Hematopoietic multipotent progenitor cell treated with erythropoietin and hydrocortisone succinate and interleukin-3 and kit ligand, for 17 days (in vitro differentiated cells): Measurements from ENCODE around the gene ALDH5A1.
A peak's percentile ranks its signal among the peaks of the same experiment; 100 is the strongest.
"Not testable (repeated sequence)": the region's sequence is repeated elsewhere in the genome, so short reads cannot be mapped to it uniquely, and the experiment has no call there.

Source experiments
- DNase-seq: peaks from one replicate; pipeline ENCODE4 v3.0.0-alpha.2; 2015; ENCODE audit warnings: low spot score

Gene ALDH5A1

DNA sequence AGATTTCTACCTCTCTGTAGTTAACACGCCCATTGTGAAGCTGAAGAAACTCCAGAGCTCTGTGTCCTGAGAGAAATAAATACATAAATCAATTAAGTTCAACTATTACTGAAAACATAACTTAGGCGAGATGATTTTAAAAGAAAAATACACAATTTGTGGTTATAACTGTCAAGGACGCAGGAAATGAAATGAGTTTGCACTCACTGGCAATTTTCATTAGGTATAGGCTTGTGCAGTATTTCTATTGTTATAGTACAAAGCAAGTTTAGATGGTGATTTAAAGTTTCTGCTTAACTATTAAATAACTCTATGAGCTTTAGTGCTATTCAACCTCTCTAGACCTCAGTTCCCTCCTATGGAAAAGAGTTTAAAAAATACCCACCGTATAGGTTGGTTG, 8.7 kb upstream of the ALDH5A1 start:
- DNase-seq: no peak

GRCh38 chr6:24489470-24489869, 5.3 kb upstream of the ALDH5A1 start, which contains the start of gene GPLD1:
TSS of gene GPLD1 (minus strand) at chr6:24489578. CDS start at chr6:24489511, 67 bp downstream.
- DNase-seq: no peak

DNA sequence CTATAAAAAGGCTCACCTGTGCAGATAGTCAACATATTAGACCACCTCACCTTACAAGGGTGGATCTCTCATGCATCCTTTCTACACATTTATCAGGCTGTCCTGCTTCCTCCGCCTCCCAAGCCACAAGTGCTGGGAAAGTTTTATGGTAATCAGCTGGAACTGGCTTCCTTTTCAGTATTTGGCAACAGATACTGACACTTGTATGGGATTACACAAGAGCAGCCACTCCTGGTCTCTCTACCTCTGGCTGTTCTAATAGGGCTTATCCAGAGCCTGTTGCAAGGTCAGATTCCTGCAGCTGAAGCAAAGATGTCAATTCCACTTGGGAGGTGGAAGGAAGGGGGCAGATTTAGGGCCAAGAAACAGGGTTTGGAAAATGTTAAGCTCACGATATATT, 4.9 kb upstream of the ALDH5A1 start:
- no peak for DNase-seq

DNA sequence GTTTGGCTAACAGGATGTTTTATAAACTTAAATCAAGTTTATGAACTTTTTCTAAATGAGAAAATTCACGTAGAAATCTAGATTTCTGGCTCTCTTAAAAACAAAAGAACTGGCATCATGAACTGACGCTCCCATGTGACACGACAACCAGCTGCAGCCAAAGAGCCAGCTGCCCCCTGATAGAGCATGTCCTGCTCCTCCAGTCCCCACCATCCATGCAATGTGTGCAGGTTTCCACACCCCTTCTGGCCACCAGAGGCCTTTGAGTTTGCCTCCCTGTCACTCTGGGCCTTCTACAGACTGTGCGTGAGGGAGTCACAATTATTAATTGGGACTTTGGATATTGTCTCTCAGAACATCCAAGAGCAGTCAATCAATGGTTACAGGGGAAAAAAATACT, 3.8 kb upstream of the ALDH5A1 start:
- no peak for DNase-seq

- DNase-seq: peak; percentile 73
Measured at GRCh38 chr6:24492475-24492874, 2.3 kb upstream of the ALDH5A1 start.

DNA sequence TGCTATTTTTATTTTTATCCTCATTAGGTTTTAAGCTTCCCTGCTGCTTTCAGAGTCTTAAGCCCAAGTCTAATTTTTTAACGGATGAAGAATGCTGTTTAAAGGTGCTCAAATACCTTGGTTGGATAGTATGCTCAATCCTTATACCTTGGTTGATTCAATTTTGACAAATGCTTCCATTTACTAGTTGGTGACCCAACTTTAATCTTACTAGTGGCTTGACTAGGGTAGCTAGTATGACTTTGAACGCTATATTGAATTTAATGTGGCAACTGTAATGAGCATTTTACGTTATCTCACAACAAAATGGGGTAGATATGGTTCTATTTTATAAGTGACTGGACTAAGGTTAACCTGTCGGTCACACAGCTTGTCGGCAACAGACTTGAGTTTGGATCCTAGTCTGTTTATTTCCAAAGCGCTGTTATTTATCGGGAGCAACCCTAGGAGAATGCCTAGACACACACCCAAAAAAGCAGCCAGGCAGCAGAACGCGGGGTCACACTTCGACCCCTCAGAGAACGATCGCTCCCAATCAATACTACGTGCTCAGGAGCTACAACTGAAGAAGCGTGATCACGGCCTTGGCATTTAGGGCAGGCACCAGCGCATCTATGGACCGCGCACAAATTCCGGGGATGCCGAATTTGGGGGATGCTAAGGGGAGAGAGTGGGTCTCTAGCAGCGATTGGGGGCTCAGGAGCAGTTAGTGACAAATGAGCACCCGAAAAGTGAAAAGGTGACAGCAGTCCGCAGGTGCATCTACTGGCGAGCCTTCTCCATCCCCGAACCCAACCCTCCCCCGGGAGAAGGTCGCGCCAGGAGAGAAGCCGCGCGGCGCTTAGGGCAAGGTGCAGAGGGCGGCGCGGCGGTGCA, 586 bp upstream of the ALDH5A1 start:
- DNase-seq: no peak

- DNase-seq: no peak
Measured at GRCh38 chr6:24497254-24497970, 2.6 kb downstream of the ALDH5A1 start.

- DNase-seq: no peak
Measured at GRCh38 chr6:24500683-24501082, 5.9 kb downstream of the ALDH5A1 start.

DNA sequence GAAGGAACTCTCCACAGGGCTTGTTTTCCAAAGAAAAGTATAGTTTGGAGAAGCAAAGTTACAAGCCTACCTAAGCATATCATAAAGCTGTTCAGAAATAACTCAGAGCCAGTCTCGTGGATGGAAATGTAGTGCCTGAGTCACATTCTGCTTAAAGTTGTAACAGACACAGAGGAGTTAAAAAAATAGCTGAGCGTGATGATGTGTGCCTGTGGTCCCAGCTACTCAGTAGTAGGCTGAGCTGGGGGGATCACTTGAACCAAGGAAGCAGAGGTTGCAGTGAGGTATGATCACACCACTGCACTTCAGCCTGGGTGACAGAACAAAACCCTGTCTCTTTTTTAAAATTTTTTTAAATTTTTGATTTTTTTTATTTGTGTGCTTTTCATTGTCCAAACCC, 6.6 kb downstream of the ALDH5A1 start:
- DNase-seq: no peak

GRCh38 chr6:24501914-24502313, 7.1 kb downstream of the ALDH5A1 start:
- no peak for DNase-seq

GRCh38 chr6:24504287-24504648, 9.5 kb downstream of the ALDH5A1 start:
- DNase-seq: no peak

GRCh38 chr6:24504649-24505586, 10.1 kb downstream of the ALDH5A1 start:
- DNase-seq: no peak

GRCh38 chr6:24506814-24507520, 12.2 kb downstream of the ALDH5A1 start:
- no peak for DNase-seq

DNA sequence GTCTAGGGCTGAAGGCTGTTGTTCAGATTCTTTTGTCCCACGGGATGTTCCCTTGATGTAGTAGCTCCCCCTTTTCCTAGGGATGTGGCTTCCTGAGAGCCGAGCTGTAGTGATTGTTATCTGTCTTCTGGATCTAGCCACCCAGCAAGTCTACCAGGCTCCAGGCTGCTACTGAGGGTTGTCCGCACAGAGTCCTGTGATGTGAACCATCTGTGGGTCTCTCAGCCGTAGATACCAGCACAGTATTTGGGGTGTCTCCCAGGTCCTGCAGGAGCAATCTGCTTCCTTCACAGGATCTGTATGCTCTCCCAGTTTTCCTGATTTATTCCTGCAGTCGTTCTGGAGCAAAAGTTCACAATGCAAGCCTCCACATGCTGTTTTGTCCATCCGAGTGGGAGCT, 17.2 kb downstream of the ALDH5A1 start:
- DNase-seq: not testable (repeated sequence)

- peak; percentile 23 for DNase-seq
Measured at GRCh38 chr6:24513602-24514001, 18.8 kb downstream of the ALDH5A1 start.

DNA sequence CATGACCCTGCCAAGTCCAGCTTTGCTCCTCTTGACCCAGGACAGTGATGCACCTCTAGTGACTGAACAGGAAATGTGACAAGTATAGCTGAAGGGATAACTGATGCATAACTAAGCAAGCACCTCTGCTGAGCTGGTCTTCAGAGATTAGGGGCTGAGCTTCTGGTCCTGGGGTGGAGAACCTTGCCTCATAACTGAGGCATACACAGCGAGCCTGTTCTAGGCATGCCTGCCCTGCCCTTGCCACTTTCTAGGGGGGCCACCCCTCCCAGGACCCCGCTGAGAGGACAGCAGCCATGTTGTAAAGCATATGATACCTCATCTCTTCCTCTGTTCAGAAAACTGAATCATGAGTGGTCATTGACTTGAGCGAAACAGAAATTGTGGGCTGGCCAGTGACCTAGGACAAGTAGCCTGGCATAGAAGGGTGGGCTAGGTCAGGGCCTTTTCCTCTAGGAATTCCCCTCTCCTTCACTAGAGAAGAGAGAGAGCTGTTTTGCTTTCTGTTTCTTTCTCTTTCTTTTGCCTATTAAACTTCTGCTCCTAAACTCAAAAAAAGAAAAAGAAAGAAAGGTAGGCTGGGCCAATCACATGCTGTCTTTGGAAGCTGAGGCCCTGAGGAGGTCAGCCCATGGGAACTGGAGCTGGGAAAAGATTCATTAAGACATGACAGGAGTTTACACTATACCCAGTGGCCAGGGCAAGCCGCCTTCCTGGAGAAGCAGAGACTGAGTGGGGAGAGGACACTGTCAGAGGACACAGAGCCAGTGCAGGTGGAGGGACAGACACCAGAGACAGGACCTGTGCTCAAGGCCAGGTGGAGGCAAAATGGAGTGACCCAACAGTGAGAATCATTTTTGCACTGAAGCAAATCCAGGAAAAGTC, 23.1 kb downstream of the ALDH5A1 start:
- DNase-seq: no peak

DNA sequence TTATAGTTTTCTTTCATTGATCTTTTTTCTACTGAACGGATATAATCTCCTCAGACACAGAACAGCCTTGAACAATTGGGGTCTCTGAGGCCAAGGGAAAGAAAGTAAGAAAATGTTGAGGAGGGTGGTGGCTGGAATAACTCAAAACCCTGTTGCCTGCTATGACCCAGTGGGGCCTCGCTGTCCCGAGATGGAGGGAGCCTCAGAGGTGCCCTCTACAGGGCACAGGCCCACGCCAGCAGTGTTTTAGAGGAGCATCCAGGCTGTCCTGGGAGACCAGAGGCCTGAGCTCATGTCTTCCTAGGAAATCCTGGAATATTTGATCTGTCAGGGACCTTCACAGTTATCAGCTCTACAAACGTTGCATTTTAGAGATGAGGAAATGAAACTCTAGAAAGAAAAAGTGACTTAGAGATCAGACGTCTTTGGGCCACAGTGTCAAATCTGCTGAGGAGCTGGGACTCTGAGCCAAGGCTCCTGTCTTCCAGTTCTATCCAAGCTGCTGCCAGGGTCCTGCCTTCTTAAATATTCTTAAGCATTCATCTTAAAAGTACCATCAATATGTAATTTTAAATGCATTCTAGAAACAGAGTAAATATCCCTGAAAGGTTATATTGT, 26.3 kb downstream of the ALDH5A1 start:
- DNase-seq: peak; percentile 77

- DNase-seq: no peak
Measured at GRCh38 chr6:24522228-24523176, 27.7 kb downstream of the ALDH5A1 start.

GRCh38 chr6:24524329-24524728, 29.6 kb downstream of the ALDH5A1 start:
- no peak for DNase-seq
